Adrenal gland (tissue), 12 donors: Measurements from ENCODE around the gene ATG14. TPM values are rescaled to one million over a fixed set of nuclear protein-coding genes. Genes with fewer than 3 reads are reported as not detected.

ENCODE experiments used
- DNase-seq, 7 donors: peaks; one replicate each; pipeline ENCODE4 v3.0.0-alpha.2; 2019 to 2020
- H3K27ac ChIP-seq, 5 donors: fragments of 200-600 bp; sonication (generic) in 4 of 5; 1 replicate in 3 of 5; 2 replicates in 2 of 5; pipeline versions ENCODE4 v1.5.1 to v1.8.0; 2016 to 2020; ENCODE audit warnings: mild to moderate bottlenecking in 1 of 5
- H3K27me3 ChIP-seq: fragments of 200-600 bp; 2 replicates; pipeline ENCODE4 v1.8.0; 2021
- H3K36me3 ChIP-seq, 2 donors: fragments of 200-600 bp; replicated peaks in 1 of 2; 1 replicate in 1 of 2; 2 replicates in 1 of 2; pipeline versions ENCODE4 v1.5.1 to v1.8.0; 2018 to 2022
- H3K4me1 ChIP-seq, 2 donors: fragments of 200-600 bp; replicated peaks in 1 of 2; 1 replicate in 1 of 2; 2 replicates in 1 of 2; pipeline versions ENCODE4 v1.5.1 to v1.8.0; 2018 to 2021
- H3K4me3 ChIP-seq, 4 donors: fragments of 200-600 bp; sonication (generic) in 3 of 4; one replicate each; pipeline ENCODE4 v1.5.1; 2016 to 2018
- H3K9me3 ChIP-seq, 3 donors: fragments of 200-600 bp; sonication (generic) in 1 of 3; replicated peaks in 1 of 3; 1 replicate in 2 of 3; 2 replicates in 1 of 3; pipeline versions ENCODE4 v1.5.1 to v1.8.0; 2016 to 2021
- POLR2A ChIP-seq, 2 donors: fragments of 450-650 bp; IDR thresholded peaks; one replicate each; pipeline ENCODE4 v1.6.1; 2017; ENCODE audit warnings: antibody characterized with exemption in 2 of 2, mild to moderate bottlenecking in 2 of 2, moderate library complexity in 1 of 2
- WGBS, 4 donors: extraction: QIAGEN DNeasy Blood & Tissue Kit in 2 of 4; methylation state at CpG; one replicate each; pipeline versions ENCODE4 v1.1.5 to v1.1.7; 2013 to 2017; 5-methylcytosine and 5-hydroxymethylcytosine counted together
- intact Hi-C, 2 donors: fragments of 100-400 bp; cut with DNase I; formaldehyde crosslinking; loops; one replicate each; pipeline versions ENCODE4 v1.14.1 to v1.15.0; 2022 to 2023
- polyA plus RNA-seq, 3 donors: library from polyadenylated mRNA; stranded (reverse); fragments of 200-250 nt in 2 of 3; fragments of 350-450 nt in 1 of 3; fragmentation: Illumina TruSeq in 1 of 3; extraction: RNeasy Lipid Tissue Mini Kit (QIAGEN cat#74804) in 1 of 3; gene quantifications; one replicate each; pipeline ENCODE4 v1.2.3, GENCODE V29; 2013 to 2014
- total RNA-seq, 9 donors: library from RNA; depleted of rRNA in 4 of 9; stranded (reverse); fragments of >200 nt in 4 of 9; fragments of 120-200 nt in 1 of 9; fragmentation: NEBNext Ultra II Directional in 1 of 9; extraction: Animal tissue kit (Norgen Biotek cat#: 25700) in 1 of 9; gene quantifications; one replicate each; pipeline versions ENCODE4 v1.1.0 to v1.2.4, GENCODE V29; 2013 to 2023
- TF ChIP-seq, protein P1 (sequence below), 6 experiments: fragments of 450-650 bp in 4 of 6; fragments of 200-600 bp in 2 of 6; sonication (generic) in 1 of 6; IDR thresholded peaks; 1 replicate in 5 of 6; 2 replicates in 1 of 6; pipeline versions ENCODE4 v1.5.1 to v1.8.0; 2016 to 2021; ENCODE audit warnings: antibody characterized with exemption in 6 of 6, mild to moderate bottlenecking in 2 of 6, moderate library complexity in 1 of 6
- donor health status: healthy with polysubstance abuse.
- donor health status: Bipolar disorder and iron deficiency.
- donor health status: DM: yes; HTN: yes; CAD: no.
- donor health status: DM: no; HTN: no; CAD: no.
- donor health status: DM: no; HTN: no; CAD: no.
- donor health status: DM: yes; HTN: yes; CAD: no.

Gene ATG14
- total and polyA plus RNA-seq, 12 donors, result 5.1 to 21.7 (median 12.2) TPM

DNA sequence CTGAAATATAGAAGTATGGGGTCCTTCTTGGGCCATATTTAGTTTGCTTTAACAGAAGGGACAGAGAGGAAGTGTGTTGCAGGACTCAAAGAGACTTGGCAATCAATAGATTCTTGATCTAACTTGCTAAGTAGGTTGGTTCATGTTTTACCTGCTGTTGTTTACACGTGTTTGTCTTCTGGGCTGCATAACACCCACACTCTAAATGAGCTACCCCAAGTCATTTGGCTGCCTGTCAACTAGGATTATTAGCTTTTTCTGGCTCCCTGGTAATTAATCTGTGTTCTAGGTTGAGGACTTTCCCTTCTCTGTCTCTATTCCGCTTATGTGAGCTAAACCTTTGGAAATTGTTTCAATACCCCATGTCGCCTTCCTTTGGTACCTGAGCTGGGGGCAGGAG is 38.9 kb upstream of the ATG14 start:
- no peak overlapping the region for H3K4me3 ChIP-seq
- 89 to 93% (median 92%) methylated on average over 3 of the region's 3 CpGs for WGBS, 4 donors
- H3K27me3 ChIP-seq, result no peaks in the 10 kb centered on the region
- DNase-seq, result no peak
- intact Hi-C loops, result no loop called here
- H3K27ac ChIP-seq, result no peak overlapping the region
- TF ChIP-seq, protein P1, sequence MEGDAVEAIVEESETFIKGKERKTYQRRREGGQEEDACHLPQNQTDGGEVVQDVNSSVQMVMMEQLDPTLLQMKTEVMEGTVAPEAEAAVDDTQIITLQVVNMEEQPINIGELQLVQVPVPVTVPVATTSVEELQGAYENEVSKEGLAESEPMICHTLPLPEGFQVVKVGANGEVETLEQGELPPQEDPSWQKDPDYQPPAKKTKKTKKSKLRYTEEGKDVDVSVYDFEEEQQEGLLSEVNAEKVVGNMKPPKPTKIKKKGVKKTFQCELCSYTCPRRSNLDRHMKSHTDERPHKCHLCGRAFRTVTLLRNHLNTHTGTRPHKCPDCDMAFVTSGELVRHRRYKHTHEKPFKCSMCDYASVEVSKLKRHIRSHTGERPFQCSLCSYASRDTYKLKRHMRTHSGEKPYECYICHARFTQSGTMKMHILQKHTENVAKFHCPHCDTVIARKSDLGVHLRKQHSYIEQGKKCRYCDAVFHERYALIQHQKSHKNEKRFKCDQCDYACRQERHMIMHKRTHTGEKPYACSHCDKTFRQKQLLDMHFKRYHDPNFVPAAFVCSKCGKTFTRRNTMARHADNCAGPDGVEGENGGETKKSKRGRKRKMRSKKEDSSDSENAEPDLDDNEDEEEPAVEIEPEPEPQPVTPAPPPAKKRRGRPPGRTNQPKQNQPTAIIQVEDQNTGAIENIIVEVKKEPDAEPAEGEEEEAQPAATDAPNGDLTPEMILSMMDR (IDR thresholded peaks at IDR 0.05), result no peak
- no peak for TF ChIP-seq POLR2A (IDR thresholded peaks at IDR 0.05)
- no peaks in the 10 kb centered on the region for H3K36me3 ChIP-seq
- H3K9me3 ChIP-seq, result no peaks in the 10 kb centered on the region
- H3K4me1 ChIP-seq, result peaks cover 26 to 50% of the 10 kb centered on the region in 2 donors

DNA sequence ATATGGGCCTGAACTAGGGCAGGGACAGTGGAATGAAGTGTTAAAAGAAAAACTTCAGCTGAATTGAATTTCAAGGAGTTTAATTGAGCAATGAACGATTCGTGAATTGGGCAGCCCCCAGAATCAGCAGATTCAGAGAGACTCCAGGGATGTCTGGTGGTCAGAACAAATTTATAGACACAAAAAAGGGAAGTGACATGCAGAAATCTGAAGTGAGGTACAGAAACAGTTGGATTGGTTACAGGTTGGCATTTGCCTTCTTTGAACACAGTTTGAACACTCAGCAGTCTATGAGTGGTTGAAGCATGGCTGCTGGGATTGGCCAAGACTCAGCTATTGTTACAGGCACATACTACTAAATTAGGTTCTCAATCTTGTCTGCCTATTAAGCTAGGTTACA is 38.5 kb upstream of the ATG14 start:
- no peak overlapping the region for H3K27ac ChIP-seq
- H3K36me3 ChIP-seq, result no peaks in the 10 kb centered on the region
- no peaks in the 10 kb centered on the region for H3K9me3 ChIP-seq
- no peak for DNase-seq
- intact Hi-C loops, result no loop called here
- 61 to 89% (median 89%) methylated on average over 2 of the region's 2 CpGs for WGBS, 4 donors
- TF ChIP-seq, protein P1 (IDR thresholded peaks at IDR 0.05), result no peak
- no peak for TF ChIP-seq POLR2A (IDR thresholded peaks at IDR 0.05)
- H3K4me1 ChIP-seq, result peaks cover 23 to 48% of the 10 kb centered on the region in 2 donors
- H3K27me3 ChIP-seq, result no peaks in the 10 kb centered on the region
- no peak overlapping the region for H3K4me3 ChIP-seq

DNA sequence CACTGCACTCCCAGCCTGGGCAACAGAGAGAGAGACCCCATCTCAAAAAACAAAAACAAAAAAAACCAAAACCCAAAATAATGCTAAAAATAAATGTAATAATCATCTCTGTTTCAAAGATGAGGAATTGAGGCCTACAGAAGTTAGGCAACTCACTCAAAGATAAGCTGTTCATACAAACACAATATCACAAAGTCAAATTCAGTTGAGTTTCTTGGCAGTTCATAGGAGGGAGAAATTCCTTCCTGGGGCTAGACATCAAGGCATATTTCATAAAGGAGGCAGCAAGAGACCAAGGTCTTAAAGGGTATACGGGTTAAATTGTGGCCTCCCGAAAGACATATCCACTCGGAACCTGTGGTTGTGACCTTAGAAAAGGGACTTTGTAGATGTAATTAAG is 37.5 kb upstream of the ATG14 start:
- H3K36me3 ChIP-seq, result no peaks in the 10 kb centered on the region
- intact Hi-C loops, result loop anchor here in 1 of 2 donors (10.0 kb wide), 3 partner anchors 136 to 1026 kb away; partner anchors contain the start of gene KTN1
- no peaks in the 10 kb centered on the region for H3K27me3 ChIP-seq
- no peak overlapping the region for H3K4me3 ChIP-seq
- DNase-seq, result no peak
- TF ChIP-seq POLR2A (IDR thresholded peaks at IDR 0.05), result no peak
- TF ChIP-seq, protein P1 (IDR thresholded peaks at IDR 0.05), result no peak
- no peak overlapping the region for H3K27ac ChIP-seq
- H3K9me3 ChIP-seq, result no peaks in the 10 kb centered on the region
- H3K4me1 ChIP-seq, result peaks cover 13 to 38% of the 10 kb centered on the region in 2 donors
- 60 to 93% (median 82%) methylated on average over 3 of the region's 3 CpGs for WGBS, 4 donors

DNA sequence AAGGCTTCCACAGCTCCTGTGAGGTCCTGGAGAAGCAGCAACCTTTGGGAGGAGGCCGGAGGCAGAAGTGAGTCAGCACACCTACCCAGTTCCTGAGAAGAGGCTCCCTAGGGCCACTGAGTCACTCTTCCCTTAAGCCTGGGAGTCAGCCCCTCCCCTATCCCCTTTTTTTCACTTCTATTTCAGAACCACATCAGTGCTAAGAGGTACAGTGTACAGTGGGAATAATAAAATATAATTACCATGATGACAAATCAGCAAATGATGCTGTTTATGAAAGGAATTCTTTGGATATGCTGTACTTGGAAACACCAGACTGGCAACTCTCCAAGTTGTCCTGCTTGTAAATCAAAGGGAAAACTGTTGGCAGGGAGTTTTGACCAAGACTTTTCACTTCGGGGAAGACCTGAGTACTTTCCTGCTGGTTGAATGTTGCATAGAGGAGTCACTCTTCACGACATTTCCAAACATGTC is 36.5 kb upstream of the ATG14 start:
- H3K9me3 ChIP-seq, result no peaks in the 10 kb centered on the region
- peak; percentile 51 to 73 (median 69) for DNase-seq
- intact Hi-C loops, result loop anchor here in 1 of 2 donors (10.0 kb wide), 3 partner anchors 137 to 1027 kb away; partner anchors contain the start of gene KTN1
- TF ChIP-seq POLR2A (IDR thresholded peaks at IDR 0.05), result no peak
- H3K4me3 ChIP-seq, result no peak overlapping the region
- 23 to 43% (median 36%) methylated on average over 3 of the region's 3 CpGs for WGBS, 4 donors
- no peaks in the 10 kb centered on the region for H3K36me3 ChIP-seq
- H3K27ac ChIP-seq, result peak overlapping the region in 4 of 5 donors; percentile 28 to 79 (median 74)
- peaks cover 7 to 31% of the 10 kb centered on the region in 2 donors for H3K4me1 ChIP-seq
- no peaks in the 10 kb centered on the region for H3K27me3 ChIP-seq

DNA sequence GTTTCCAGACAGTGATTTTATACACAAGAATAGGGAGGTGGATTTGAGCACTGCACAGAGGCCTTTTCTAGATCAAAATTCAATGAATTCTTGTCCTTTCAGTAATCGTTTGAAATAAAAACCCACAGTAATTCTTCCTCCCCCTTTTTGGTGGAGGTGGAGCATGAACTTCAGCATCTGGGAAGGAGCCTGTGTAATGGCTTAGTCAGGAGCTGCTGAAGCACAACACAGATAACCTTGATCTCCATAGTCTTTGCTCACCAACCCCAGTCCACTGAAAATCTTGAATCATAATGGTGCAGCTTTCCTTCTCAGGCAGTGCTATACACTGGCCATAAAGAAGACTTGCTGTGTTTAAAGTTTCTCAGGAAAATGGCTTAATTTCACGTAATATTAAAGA is 35.2 kb upstream of the ATG14 start:
- WGBS, 4 donors, result 38 to 43% (median 39%) methylated on average over 2 of the region's 2 CpGs
- intact Hi-C loops, result loop anchor here in 1 of 2 donors (10.0 kb wide), 3 partner anchors 138 to 1028 kb away; partner anchors contain the start of gene KTN1

More for the DNA sequence above, 35.2 kb upstream of the ATG14 start:
- peak in 1 of 2 donors; percentile 63 for TF ChIP-seq POLR2A (IDR thresholded peaks at IDR 0.05)
- TF ChIP-seq, protein P1 (IDR thresholded peaks at IDR 0.05), result no peak
- Histone ChIP-seq H3K9me3 (no peaks in the 10 kb centered on the region), H3K4me3 (no peak overlapping the region), H3K4me1 (peaks cover 7 to 30% of the 10 kb centered on the region in 2 donors), H3K27me3 (no peaks in the 10 kb centered on the region), H3K27ac (peak overlapping the region; percentile 28 to 79 (median 71)), H3K36me3 (no peaks in the 10 kb centered on the region)
- DNase-seq, result peak; percentile 55 to 84 (median 67)
